ENCODE results near the gene ROCK2.

The ROCK2 gene

GRCh38 chr2:11344342-11344955 lies at the start of gene ROCK2:
Gene ROCK2 (minus strand): TSS chr2:11344636. CDS start chr2:11344136, 500 bp downstream.
- DNase-seq: peak; percentile 74 to 80

- DNase-seq: no peak
Observed at GRCh38 chr2:11393711-11394236, 49.3 kb upstream of the ROCK2 start.

GRCh38 chr2:11391942-11392266 lies 47.5 kb upstream of the ROCK2 start:
- DNase-seq: no peak

GRCh38 chr2:11390399-11390658 lies 45.9 kb upstream of the ROCK2 start:
- no peak for DNase-seq

DNA sequence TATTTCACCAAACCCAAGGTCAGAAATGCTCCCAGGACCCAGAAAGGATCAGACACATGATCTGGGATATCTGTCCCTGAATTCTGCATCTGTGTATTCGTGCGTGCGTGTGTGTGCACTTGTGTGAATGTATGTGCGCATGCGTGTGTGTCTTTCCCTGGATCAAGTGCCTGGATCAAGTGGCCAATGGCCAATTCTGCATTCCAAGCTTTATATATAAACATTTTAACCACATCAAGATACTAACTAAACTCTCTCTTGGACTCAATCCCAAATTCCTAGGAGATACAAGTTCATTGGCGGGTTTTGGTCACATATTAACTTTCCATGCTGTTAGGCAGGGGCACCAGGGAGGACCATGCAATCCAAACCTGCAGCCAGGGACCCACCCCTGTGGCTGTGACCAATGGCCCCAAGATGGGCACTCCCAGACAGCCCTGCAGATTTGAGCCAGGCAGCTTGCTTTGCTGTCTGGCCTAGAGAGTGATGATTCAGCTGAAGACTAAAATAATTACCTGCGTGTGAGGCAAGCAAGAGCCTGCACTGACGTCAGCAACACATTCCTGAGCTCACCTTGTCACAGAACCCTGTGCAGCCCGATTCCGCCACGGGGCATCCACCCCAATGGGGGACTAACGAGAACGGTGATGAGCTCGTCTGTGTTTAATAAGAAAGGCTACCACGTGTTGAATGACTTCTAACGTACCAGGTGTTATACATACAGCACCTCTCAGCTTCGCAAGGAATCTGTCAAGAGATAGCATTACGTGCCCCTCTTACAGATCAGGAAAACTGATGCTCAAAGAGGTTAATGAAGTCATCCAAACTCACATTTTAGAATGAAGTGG lies 45.3 kb upstream of the ROCK2 start:
- no peak for DNase-seq

DNA sequence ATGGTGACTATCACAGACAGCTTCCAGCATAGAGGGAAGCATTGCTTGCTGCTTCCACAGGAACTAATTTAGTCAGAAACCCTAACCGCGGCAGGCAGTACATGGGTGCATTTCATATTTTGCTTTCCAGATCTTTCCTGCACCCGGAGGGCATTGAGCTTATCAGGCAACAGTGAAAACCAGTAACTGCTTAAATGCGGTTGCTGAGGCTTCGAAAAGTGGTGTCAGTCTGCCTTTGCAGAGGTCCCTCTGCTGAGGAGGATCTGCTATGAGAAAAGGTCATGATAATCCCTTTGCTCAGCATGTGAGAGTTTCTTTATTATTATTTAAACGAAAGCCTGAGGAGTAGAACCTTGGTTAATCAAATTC lies 44.6 kb upstream of the ROCK2 start:
- DNase-seq: no peak

DNA sequence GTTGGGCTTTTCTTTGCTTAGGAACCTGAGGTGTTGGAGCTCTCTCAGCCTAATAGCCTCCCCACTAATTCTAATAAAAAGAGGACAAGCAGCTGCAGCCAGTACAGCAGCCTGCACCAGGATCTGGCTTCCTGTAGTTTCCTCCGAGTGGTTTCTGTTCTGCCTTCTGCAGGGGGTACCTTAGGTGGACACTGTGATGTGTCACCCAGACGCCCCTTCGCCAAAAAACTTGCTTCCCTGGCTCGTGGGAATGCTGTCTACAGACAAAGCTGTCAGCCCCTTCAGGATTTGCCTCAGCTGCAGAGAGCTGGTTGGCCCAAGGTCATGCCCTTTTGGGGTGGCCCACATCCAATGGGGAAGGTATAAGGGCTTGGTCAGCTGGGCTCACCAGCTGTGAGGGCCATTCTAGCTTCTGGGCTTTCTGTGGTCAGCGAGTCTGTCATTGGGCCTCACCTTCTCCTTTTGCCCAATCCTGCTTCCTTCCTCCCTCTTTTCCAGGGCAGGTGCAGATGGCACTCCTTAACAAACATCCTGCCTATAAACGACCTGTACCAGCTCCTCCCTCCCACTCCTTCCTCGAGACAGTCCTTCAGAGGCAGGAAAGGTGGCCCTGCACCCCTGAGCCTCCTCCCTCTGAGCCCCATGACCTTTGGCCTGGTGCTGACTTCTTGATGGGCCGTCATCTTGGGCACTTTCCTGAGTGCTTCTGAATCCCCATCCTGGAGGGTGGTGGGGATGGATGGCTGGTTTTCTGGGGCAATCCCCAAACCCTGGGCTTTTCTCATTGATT lies 44.0 kb upstream of the ROCK2 start:
- DNase-seq: no peak

DNA sequence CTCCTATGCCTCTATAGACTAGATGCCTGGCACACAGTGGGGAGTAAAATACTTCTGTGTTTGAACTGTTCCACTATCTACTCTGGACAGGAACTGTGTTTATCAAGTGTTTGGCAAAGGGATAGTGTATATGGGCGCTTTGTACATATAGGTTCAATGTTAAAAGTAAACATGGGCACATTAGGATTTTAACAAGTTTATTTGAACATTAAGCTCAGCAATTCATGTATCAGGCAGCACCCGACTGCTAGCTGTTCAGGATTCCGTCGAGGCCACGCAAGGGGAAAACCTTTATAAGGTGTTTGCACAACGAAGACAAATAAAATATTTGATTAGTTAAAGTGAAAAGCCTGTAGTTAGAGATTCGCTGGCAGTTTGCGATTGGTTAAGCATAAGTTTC lies 43.4 kb upstream of the ROCK2 start:
- no peak for DNase-seq

DNA sequence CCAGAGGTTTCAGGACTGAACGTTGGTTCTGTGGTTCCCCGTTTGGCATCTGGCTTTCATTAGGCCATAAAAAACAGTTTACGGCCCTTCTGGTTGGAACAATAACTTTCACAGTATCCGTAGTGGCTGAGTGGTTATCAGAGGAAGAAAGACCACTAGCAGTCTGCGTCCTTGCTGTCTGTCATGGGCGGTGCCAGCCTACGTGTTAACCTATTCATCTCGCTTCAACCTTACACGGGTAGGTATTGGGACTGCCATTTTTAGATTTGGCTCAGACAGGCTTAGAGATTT lies 42.6 kb upstream of the ROCK2 start:
- no peak for DNase-seq

GRCh38 chr2:11385847-11386246 lies 41.4 kb upstream of the ROCK2 start:
- DNase-seq: no peak

- no peak for DNase-seq
Observed at GRCh38 chr2:11385216-11385615, 40.8 kb upstream of the ROCK2 start.

GRCh38 chr2:11379558-11379957 lies 35.1 kb upstream of the ROCK2 start:
- DNase-seq: no peak

DNA sequence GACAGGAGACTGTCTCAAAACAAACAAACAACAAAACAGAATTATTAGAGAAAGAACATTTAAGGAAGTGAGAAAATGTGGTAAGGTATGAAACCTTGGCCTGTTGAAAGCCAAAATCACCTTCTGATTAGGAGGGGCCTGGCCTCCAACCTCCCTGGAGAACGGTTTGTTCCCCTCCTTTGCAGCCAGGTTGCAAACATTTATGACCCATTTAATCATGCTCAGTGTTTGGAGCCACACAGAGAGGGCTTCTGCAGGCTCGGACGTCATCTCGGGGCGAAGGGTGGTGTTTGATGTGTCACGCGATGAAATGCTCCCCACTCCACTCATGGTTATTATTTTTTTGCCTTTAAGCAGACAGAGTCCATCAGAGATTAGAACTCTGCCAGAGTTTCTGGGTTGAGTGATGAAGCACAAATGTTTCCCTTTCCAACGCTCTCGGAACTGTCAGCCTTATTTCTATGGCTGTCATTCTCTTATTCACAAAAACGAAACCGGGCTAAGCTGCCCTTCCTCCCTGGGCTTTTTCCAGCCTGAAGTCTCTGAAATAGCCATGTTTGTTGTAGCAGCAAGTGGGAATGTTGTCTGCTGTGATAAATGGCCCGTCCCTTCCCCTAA lies 33.6 kb upstream of the ROCK2 start:
- DNase-seq: no peak

DNA sequence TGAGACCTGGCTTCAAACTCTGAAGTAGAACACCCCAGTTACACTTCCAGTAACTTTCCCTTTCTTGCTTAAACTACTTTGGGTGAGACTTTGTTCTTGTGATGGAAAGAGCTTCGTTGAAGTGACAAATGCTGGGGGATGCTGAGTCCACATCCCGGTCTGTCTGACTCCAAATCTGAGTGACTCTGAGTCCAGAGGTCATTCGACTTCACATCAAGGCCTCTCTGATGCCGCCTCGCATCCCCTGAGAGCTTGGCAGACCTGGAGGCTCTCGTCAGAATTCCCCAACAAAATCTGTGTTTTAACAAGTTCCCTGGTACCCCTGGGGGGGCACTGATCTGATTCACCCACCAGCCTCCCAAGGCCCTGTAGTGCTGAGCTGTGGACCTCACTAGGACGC lies 31.6 kb upstream of the ROCK2 start:
- no peak for DNase-seq

- no peak for DNase-seq
Observed at GRCh38 chr2:11375689-11376027, 31.2 kb upstream of the ROCK2 start.

DNA sequence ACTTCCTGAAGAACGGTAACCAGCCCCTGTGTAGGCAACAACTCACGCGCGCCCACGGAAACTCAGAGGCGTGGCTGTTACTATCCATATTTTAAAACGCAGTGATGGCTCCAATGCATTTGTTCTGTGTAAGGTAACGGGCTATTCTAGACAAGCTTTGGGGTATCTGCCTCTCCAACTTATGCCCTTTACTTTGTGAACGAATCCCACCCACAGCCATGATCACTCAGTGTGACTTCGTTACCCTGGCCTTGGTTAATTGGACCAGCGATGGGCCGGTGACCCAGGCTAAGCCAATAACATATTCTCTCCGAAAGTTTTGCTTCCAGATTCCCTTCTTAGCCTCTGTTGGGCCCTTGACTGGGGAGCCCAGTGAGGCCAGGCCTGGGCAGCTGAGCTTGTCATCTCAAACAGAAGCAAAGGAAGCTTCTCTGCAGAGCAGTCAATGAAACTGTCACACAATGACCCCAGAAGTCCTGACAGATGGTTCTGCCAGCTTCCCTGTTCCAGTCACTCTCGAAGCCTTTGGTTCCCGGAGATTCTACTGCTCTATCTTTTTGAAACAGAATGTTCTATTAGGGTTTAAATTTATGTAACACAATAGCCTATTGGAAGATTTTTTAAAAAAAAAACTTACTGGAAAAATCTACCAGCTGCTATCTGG lies 30.7 kb upstream of the ROCK2 start:
- DNase-seq: no peak

DNA sequence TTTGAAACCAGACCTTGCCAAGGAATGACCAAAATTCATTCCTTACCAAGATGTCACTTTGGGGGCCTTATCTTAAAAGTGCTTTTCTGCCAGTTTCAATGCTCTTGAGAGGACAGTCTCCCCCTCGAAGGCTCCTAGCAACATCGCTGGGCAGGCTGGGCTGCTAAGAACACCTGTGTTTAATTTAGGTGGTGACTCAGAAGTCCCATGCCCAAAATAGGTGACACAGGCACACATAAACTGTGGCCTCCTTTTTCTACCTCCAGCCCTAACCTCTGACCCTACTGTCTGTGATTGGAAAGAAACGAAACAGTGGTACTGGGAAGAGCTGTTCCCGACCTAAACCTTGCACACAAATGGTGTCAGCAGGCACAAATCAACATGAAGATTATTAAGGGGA lies 28.7 kb upstream of the ROCK2 start:
- DNase-seq: no peak

- no peak for DNase-seq
Observed at GRCh38 chr2:11371092-11371937, 26.9 kb upstream of the ROCK2 start.

GRCh38 chr2:11370377-11371091 lies 26.1 kb upstream of the ROCK2 start:
- DNase-seq: no peak

DNA sequence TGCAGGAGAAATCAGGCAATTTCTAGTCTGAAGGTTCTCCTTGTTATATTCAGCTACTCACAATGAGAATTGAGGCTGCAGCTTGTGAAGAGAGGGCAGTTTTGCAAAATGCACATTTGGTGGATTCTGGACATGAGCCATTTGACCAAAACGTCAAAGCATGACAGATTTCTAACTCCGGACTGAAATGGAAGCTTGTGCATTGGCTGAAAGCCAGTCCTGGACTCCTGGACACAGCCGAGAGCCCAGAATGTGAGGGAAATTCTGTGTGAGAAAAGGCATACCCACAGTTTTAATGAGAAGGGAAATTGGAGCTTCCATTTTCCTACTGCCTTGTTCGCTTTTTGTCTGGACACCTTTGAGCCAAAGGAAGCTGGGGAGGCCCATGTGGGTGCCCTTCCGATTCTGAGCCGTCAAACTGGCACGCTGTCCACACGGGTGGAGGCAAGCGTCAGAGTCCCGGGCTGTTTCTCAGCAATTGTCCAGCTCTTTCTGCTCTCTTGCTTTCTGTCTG lies 23.7 kb upstream of the ROCK2 start:
- DNase-seq: no peak

DNA sequence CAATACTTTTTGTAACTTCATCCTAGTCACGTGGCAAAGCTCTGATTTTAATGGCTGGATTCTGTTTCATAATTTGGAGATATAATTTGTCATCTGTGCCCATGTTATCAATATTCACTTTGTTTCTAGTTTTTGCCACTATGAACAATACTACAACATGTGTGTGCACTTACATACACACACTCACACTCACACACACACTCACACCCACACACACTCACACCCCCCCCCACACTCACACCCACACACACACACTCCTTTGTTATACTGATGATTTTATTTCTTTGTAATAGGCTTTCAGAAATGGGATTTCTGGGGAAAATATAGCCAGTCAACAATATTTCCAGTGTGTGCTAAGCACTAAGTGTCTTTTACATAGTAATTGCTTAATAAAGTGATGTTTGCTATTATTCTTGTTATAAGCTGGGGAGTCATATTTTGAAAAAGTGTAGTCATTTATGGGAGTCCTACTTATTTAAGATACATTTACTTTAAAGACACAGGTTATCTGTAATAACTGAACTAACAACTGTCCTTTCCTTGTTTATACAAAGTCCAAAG lies 22.8 kb upstream of the ROCK2 start:
- no peak for DNase-seq

All from activated CD4-positive, alpha-beta T cell treated with anti-CD3 and anti-CD28 coated beads, Interleukin-2, amount 50 U/mL, for 48 hours (primary cell).